ENCODE data around the gene PTPRM. TPM values are rescaled to one million over a fixed set of nuclear protein-coding genes. Genes with fewer than 3 reads are reported as not detected.
"Not testable (repeated sequence)": the region's sequence is repeated elsewhere in the genome, so short reads cannot be mapped to it uniquely, and the experiment has no call there.

The PTPRM gene
- total and polyA plus RNA-seq, 2 of the 8 experiments (the other 6 are each of a cell fraction or from before 2014, with no cell fraction given) = 4.1 to 7.0 TPM

DNA sequence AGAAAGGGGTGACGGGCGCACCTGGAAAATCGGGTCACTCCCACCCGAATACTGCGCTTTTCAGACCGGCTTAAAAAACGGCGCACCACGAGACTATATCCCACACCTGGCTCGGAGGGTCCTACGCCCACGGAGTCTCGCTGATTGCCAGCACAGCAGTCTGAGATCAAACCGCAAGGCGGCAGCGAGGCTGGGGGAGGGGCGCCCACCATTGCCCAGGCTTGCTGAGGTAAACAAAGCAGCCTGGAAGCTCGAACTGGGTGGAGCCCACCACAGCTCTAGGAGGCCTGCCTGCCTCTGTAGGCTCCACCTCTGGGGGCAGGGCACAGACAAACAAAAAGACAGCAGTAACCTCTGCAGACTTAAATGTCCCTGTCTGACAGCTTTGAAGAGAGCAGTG lies 399.6 kb downstream of the PTPRM start:
- H3K56ac ChIP-seq (replicated peaks; ENCODE audit: insufficient read length, low read depth, low read length); H3K14ac ChIP-seq (ENCODE audit: insufficient read length); H2AK5ac ChIP-seq (ENCODE audit: low read depth, low read length); H3K9ac ChIP-seq (replicated peaks in 1 of 4; ENCODE audit: extremely low read depth in 1 of 4, low read depth in 3 of 4, low read length in 3 of 4); H3K4me1 ChIP-seq (replicated peaks in 1 of 4; ENCODE audit: control insufficient read depth in 3 of 4, insufficient read depth in 4 of 4, low read length in 3 of 4); FAIRE-seq; H3K4ac ChIP-seq (replicated peaks; ENCODE audit: insufficient read length, low read depth, low read length); H3K27ac ChIP-seq (ENCODE audit: low read depth, low read length); H2BK12ac ChIP-seq (ENCODE audit: low read depth, low read length); H3K4me3 ChIP-seq (ENCODE audit: extremely low read depth in 1 of 4, insufficient read depth in 2 of 4, low read depth in 3 of 4, low read length in 4 of 4); H3K27me3 ChIP-seq (replicated peaks in 1 of 4; ENCODE audit: control insufficient read depth in 3 of 4, extremely low read depth in 1 of 4, insufficient read depth in 3 of 4, low read length in 3 of 4); H3K23me2 ChIP-seq (ENCODE audit: low read depth, low read length); H2BK120ac ChIP-seq (replicated peaks; ENCODE audit: low read depth, low read length); DNase-seq (ENCODE audit: low read depth in 1 of 2, low spot score in 2 of 2); H3K79me1 ChIP-seq (ENCODE audit: low read depth, low read length); H2AFZ ChIP-seq (ENCODE audit: low read length); H3K18ac ChIP-seq (ENCODE audit: extremely low read depth, low read length); H3K36me3 ChIP-seq (ENCODE audit: control insufficient read depth in 2 of 4, insufficient read depth in 4 of 4, low read length in 3 of 4); H4K91ac ChIP-seq (replicated peaks; ENCODE audit: insufficient read length, low read length); H4K20me1 ChIP-seq (replicated peaks in 1 of 2; ENCODE audit: control insufficient read depth in 1 of 2, insufficient read depth in 2 of 2, low read length in 2 of 2); H3K4me2 ChIP-seq (ENCODE audit: insufficient read depth in 1 of 2, low read depth in 2 of 2, low read length in 2 of 2); H3K79me2 ChIP-seq (ENCODE audit: control insufficient read depth in 1 of 2, insufficient read depth in 2 of 2, low read length in 2 of 2); H3K9me3 ChIP-seq (ENCODE audit: insufficient read depth in 2 of 2, low read depth in 1 of 2, low read length in 1 of 2); H2BK5ac ChIP-seq (ENCODE audit: low read depth, low read length); H2BK20ac ChIP-seq (ENCODE audit: low read length); H2BK15ac ChIP-seq (ENCODE audit: low read length); H3K23ac ChIP-seq (ENCODE audit: insufficient read length); H4K8ac ChIP-seq (ENCODE audit: extremely low read depth, insufficient read depth, low read length); H4K5ac ChIP-seq (ENCODE audit: insufficient read length, low read depth, low read length): not testable (repeated sequence)
- POLR2A ChIA-PET (ENCODE audit: partially characterized antibody) = interaction anchor here (1.2 kb wide), 1 partner anchor 12 kb away, joined by 4 read pairs; no protein-coding TSS in a partner anchor
- CTCF ChIA-PET (ENCODE audit: partially characterized antibody) = interaction anchor here (0.6 to 0.9 kb wide), 2 partner anchors 12 to 783 kb away, joined by 3 to 7 read pairs; no protein-coding TSS in a partner anchor
- WGBS, 2 experiments (ENCODE audit: extremely low coverage in 1 of 2, insufficient coverage in 1 of 2, insufficient read length in 1 of 2, insufficient replicate concordance in 2 of 2, low coverage in 1 of 2, low lambda C conversion rate in 2 of 2, missing lambda C conversion rate in 1 of 2) = 76% methylated on average over 6 of the region's 18 CpGs; no CpG with 5 or more reads in 1 of the 2 experiments
